Suppressor macrophage treated with lipopolysaccharide for 1 hour (primary cell): ENCODE measurements around the gene WNT6.
A peak's percentile ranks its signal among the peaks of the same experiment; 100 is the strongest.

ENCODE experiments used
- DNase-seq, 3 donors: peaks; one replicate each; pipeline ENCODE4 v3.0.0-alpha.2; 2020 to 2022

Gene WNT6

GRCh38 chr2:218878926-218879761, 19.5 kb downstream of the WNT6 start:
- DNase-seq, result no peak

GRCh38 chr2:218879776-218880101, 20.1 kb downstream of the WNT6 start:
- DNase-seq, result no peak

- peak; percentile 60 to 82 (median 69) for DNase-seq
These were observed 20.7 kb downstream of the WNT6 start, which contains the start of gene WNT10A for GRCh38 chr2:218880102-218880858. TSS of gene WNT10A (plus strand) at chr2:218880852. CDS start at chr2:218880996, 144 bp downstream.

GRCh38 chr2:218880859-218881594, 21.4 kb downstream of the WNT6 start:
- DNase-seq, result no peak

GRCh38 chr2:218881744-218882460, 22.3 kb downstream of the WNT6 start:
- DNase-seq, result no peak

GRCh38 chr2:218882461-218882816, 22.8 kb downstream of the WNT6 start:
- peak in 2 of 3 donors; percentile 31 to 49 for DNase-seq

- DNase-seq, result peak; percentile 51 to 67 (median 63)
These were observed 23.3 kb downstream of the WNT6 start for GRCh38 chr2:218882866-218883366.

- peak in 2 of 3 donors; percentile 26 to 62 for DNase-seq
These were observed 24.2 kb downstream of the WNT6 start for GRCh38 chr2:218883491-218884490.

GRCh38 chr2:218884519-218884918, 24.9 kb downstream of the WNT6 start:
- DNase-seq, result no peak

GRCh38 chr2:218885981-218886947, 26.7 kb downstream of the WNT6 start:
- DNase-seq, result no peak

- DNase-seq, result no peak
These were observed 27.5 kb downstream of the WNT6 start for GRCh38 chr2:218887079-218887478.

- DNase-seq, result no peak
These were observed 28.7 kb downstream of the WNT6 start for GRCh38 chr2:218888341-218888740.

GRCh38 chr2:218889937-218890336, 30.3 kb downstream of the WNT6 start:
- DNase-seq, result no peak

- DNase-seq, result no peak
These were observed 30.8 kb downstream of the WNT6 start for GRCh38 chr2:218890369-218890768.

GRCh38 chr2:218891275-218892135, 31.9 kb downstream of the WNT6 start:
- no peak for DNase-seq

- peak; percentile 50 to 75 (median 59) for DNase-seq
These were observed 33.2 kb downstream of the WNT6 start for GRCh38 chr2:218892693-218893348.

GRCh38 chr2:218893349-218894150, 33.9 kb downstream of the WNT6 start:
- DNase-seq, result no peak
